HL-60 (cell line): Measurements from ENCODE around the gene FTO.

Experiments used
- GABPA ChIP-seq: IDR thresholded peaks from 2 replicates; pipeline ENCODE4 v1.6.1; 2012; ENCODE audit warnings: low read depth
- POLR2AphosphoS5 ChIP-seq: IDR thresholded peaks from 2 replicates; pipeline ENCODE4 v1.6.1; 2012; ENCODE audit warnings: low read depth
- SPI1 ChIP-seq: IDR thresholded peaks from 2 replicates; pipeline ENCODE4 v1.6.1; 2012; ENCODE audit warnings: low read depth, mild to moderate bottlenecking, borderline replicate concordance
- TF ChIP-seq, protein P1 (sequence below): IDR thresholded peaks from 2 replicates; pipeline ENCODE4 v1.6.1; 2012; ENCODE audit warnings: low read depth; ENCODE audit not compliant: insufficient replicate concordance
- TF ChIP-seq, protein P2 (sequence below): IDR thresholded peaks from one replicate; pipeline ENCODE4 v1.5.1; 2011; ENCODE audit warnings: low read length, control low read depth, inconsistent platforms; ENCODE audit not compliant: insufficient read depth

DNA sequence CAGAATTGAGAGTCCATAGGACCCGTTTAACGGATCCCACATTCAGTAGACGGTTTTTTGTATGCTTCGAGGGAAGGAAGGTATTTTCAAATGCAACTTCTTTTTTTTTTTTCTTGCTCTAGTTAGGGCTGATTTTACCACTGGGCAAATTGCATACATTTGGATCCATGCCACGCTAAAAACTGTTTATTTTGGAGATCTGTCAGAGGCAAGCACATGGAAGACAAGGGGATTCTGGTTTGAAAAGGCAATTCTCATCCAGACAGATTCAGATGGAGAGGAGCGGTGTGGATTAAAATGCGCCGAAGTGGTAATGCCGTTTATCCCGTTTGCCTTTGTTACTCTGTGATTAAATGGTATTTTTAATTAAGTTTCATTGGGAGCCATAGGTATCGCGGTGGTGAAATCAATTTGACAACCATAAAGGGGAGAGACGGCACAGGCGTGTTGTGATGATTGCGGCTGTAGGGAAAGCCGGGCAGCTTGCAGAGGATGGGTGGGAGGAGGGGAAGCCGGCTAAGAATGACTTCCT is 412.2 kb downstream of the FTO start:
- TF ChIP-seq, protein P1, sequence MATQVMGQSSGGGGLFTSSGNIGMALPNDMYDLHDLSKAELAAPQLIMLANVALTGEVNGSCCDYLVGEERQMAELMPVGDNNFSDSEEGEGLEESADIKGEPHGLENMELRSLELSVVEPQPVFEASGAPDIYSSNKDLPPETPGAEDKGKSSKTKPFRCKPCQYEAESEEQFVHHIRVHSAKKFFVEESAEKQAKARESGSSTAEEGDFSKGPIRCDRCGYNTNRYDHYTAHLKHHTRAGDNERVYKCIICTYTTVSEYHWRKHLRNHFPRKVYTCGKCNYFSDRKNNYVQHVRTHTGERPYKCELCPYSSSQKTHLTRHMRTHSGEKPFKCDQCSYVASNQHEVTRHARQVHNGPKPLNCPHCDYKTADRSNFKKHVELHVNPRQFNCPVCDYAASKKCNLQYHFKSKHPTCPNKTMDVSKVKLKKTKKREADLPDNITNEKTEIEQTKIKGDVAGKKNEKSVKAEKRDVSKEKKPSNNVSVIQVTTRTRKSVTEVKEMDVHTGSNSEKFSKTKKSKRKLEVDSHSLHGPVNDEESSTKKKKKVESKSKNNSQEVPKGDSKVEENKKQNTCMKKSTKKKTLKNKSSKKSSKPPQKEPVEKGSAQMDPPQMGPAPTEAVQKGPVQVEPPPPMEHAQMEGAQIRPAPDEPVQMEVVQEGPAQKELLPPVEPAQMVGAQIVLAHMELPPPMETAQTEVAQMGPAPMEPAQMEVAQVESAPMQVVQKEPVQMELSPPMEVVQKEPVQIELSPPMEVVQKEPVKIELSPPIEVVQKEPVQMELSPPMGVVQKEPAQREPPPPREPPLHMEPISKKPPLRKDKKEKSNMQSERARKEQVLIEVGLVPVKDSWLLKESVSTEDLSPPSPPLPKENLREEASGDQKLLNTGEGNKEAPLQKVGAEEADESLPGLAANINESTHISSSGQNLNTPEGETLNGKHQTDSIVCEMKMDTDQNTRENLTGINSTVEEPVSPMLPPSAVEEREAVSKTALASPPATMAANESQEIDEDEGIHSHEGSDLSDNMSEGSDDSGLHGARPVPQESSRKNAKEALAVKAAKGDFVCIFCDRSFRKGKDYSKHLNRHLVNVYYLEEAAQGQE = no peak
- TF ChIP-seq, protein P2, sequence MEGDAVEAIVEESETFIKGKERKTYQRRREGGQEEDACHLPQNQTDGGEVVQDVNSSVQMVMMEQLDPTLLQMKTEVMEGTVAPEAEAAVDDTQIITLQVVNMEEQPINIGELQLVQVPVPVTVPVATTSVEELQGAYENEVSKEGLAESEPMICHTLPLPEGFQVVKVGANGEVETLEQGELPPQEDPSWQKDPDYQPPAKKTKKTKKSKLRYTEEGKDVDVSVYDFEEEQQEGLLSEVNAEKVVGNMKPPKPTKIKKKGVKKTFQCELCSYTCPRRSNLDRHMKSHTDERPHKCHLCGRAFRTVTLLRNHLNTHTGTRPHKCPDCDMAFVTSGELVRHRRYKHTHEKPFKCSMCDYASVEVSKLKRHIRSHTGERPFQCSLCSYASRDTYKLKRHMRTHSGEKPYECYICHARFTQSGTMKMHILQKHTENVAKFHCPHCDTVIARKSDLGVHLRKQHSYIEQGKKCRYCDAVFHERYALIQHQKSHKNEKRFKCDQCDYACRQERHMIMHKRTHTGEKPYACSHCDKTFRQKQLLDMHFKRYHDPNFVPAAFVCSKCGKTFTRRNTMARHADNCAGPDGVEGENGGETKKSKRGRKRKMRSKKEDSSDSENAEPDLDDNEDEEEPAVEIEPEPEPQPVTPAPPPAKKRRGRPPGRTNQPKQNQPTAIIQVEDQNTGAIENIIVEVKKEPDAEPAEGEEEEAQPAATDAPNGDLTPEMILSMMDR = no peak
- no peak for TF ChIP-seq POLR2AphosphoS5
- TF ChIP-seq GABPA = no peak
- no peak for TF ChIP-seq SPI1
